ENCODE measurements around the gene CSF1.
A peak's percentile ranks its signal among the peaks of the same experiment; 100 is the strongest.

CSF1 gene

GRCh38 chr1:109931189-109931731 lies 20.6 kb downstream of the CSF1 start:
- H3K4me1 Mint-ChIP-seq: no peaks in the 10 kb centered on the region
- no peaks in the 10 kb centered on the region for H3K9me3 Mint-ChIP-seq
- no peak for DNase-seq (ENCODE audit: low spot score in 2 of 2)
- no peak for ATAC-seq (replicated peaks; ENCODE audit: extremely low read depth, poor library complexity, severe bottlenecking)
- H3K27ac Mint-ChIP-seq (ENCODE audit: low read depth): peak overlapping the region; percentile 29
- peaks cover 14% of the 10 kb centered on the region for H3K36me3 Mint-ChIP-seq (ENCODE audit: insufficient read depth)
- no peak overlapping the region for H3K4me3 Mint-ChIP-seq
- H3K27me3 Mint-ChIP-seq: peaks cover 1% of the 10 kb centered on the region

DNA sequence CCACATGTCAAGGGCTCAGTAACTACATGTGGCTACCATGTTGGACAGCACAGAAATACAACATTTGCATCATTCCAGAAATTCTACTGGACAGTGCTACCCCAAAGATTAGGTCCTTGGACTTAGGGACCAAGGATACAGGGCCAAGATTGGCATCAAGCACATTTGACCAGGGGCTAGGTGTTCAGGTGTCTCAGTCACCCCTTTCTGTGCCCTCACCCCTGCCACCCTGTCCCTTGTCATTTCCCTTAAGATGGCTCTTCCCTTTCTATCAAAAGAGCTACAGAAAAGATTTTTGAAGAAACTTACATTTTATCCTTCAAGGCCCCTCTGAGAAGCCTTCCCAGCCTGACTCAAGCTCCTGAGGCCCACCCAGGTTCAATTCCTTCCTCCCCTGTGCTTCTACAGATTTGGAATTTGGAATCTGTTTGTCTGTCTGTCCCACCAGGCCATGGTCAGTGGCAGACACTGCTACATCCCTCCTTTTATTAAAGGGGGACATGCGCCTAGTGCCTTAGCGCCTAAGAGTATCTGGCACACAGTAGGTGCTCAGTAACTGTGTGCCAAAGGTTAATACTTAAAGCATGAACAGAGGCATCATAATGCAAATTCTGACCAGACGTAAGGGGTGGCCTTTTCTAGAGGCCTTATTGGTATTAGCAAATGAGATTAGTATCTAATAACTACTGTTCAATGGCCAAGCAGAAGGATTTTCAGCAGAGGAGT lies 21.4 kb downstream of the CSF1 start:
- ATAC-seq (replicated peaks; ENCODE audit: extremely low read depth, poor library complexity, severe bottlenecking) (no peak), DNase-seq (ENCODE audit: low spot score in 2 of 2) (no peak)
- Mint-ChIP-seq H3K36me3 (ENCODE audit: insufficient read depth) (peaks cover 10% of the 10 kb centered on the region), H3K9me3 (peaks cover 6% of the 10 kb centered on the region), H3K4me3 (no peak overlapping the region), H3K4me1 (no peaks in the 10 kb centered on the region), H3K27me3 (peaks cover 9% of the 10 kb centered on the region), H3K27ac (ENCODE audit: low read depth) (no peak overlapping the region)

DNA sequence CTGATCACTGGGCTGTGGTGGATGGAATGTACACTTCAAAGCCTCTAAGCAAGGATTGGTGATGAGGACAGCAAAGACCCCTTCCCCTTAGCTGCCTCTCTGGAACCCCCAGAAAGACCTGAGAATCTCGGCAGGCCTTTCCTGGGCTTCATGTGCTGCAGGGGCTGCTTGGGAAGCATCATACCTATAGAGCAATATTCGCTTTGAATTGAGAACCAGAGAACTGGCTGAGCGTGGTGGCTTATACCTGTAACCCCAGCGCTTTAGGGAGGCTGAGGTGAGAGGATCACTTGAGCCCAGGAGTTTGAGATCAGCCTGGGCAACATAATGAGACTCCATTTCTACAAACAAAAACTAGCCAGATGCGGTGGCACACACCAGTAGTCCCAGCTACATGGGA lies 22.0 kb downstream of the CSF1 start:
- no peak for ATAC-seq (replicated peaks; ENCODE audit: extremely low read depth, poor library complexity, severe bottlenecking)
- Mint-ChIP-seq H3K4me1 (no peaks in the 10 kb centered on the region), H3K36me3 (ENCODE audit: insufficient read depth) (peaks cover 7% of the 10 kb centered on the region), H3K27me3 (peaks cover 10% of the 10 kb centered on the region), H3K9me3 (peaks cover 8% of the 10 kb centered on the region), H3K4me3 (no peak overlapping the region), H3K27ac (ENCODE audit: low read depth) (no peak overlapping the region)
- DNase-seq (ENCODE audit: low spot score in 2 of 2): no peak

DNA sequence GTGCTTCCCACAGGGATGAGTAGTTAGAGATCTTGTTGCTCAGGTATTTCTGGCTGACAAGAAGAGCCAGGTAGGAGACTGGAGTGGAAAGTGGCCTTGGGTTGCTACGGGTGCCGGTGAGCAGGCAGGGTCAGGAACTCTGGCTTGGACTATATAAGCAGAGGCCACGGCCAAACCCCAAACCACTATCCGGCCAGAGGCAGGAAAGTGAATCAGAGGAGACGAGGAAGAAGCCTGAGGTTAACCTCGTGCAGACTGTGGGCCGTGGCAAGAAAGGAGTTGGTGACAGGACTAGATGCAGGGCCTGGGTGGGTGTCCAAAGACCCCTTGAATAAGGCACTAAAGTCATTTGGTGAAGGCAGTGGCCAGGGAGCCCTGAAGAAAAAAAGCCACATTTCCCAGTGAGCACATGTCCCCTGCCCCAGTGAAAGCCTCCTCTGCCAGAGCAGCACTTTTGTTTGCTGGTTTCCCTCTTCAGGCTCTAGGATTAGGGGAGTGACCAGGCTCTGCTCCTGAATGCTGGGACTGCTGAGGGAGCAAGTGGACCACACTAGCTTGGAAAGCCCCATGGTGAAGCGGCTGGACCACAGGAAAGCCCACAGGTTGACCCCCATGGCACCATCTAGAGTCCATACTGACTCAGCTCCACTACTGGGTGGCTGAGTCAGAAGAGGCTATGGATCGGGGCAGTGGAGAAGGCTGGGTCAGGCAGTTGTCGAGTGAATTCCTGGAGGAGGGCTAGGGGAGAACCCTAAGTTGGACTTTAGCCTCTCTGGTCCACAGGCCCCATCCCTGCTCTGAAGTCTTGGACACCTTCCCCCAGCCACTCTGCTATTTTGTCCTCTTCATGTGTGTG lies 23.4 kb downstream of the CSF1 start:
- DNase-seq (ENCODE audit: low spot score in 2 of 2) (no peak), ATAC-seq (replicated peaks; ENCODE audit: extremely low read depth, poor library complexity, severe bottlenecking) (no peak)
- Mint-ChIP-seq H3K36me3 (ENCODE audit: insufficient read depth) (peaks cover 3% of the 10 kb centered on the region), H3K9me3 (peaks cover 21% of the 10 kb centered on the region), H3K27ac (ENCODE audit: low read depth) (peak overlapping the region; percentile 56), H3K27me3 (peaks cover 10% of the 10 kb centered on the region), H3K4me3 (no peak overlapping the region), H3K4me1 (no peaks in the 10 kb centered on the region)

DNA sequence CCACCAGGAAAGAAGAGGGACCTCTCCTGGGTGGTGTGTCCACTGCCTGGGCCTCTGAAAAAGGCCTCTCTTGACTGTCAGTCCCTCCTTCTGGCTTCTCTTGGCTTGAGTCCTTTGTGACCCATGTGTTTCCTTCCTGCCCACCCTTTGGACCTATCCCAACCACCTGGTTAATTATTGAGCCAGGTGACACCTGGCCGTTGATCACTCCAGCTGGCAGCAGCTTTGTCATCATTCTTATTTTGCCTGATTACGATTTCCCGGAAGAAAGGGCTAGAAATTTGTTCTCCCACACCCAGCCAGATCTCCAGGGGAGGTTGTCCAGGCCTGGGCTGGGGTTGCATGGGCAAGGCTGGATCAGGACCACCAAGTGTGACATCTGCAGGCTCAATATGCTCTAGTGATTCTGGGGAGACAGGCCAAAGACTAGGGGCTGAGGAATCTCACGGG lies 24.8 kb downstream of the CSF1 start:
- Mint-ChIP-seq H3K36me3 (ENCODE audit: insufficient read depth) (no peaks in the 10 kb centered on the region), H3K27me3 (peaks cover 10% of the 10 kb centered on the region), H3K4me3 (no peak overlapping the region), H3K4me1 (no peaks in the 10 kb centered on the region), H3K9me3 (peaks cover 24% of the 10 kb centered on the region), H3K27ac (ENCODE audit: low read depth) (no peak overlapping the region)
- DNase-seq (ENCODE audit: low spot score in 2 of 2) (no peak), ATAC-seq (replicated peaks; ENCODE audit: extremely low read depth, poor library complexity, severe bottlenecking) (no peak)

- Mint-ChIP-seq H3K27me3 (peaks cover 10% of the 10 kb centered on the region), H3K4me3 (no peak overlapping the region), H3K36me3 (ENCODE audit: insufficient read depth) (no peaks in the 10 kb centered on the region), H3K4me1 (no peaks in the 10 kb centered on the region), H3K9me3 (peaks cover 24% of the 10 kb centered on the region), H3K27ac (ENCODE audit: low read depth) (no peak overlapping the region)
- no peak for ATAC-seq (replicated peaks; ENCODE audit: extremely low read depth, poor library complexity, severe bottlenecking)
- no peak for DNase-seq (ENCODE audit: low spot score in 2 of 2)
Measured at GRCh38 chr1:109937738-109938137, 27.1 kb downstream of the CSF1 start.

- no peaks in the 10 kb centered on the region for H3K4me1 Mint-ChIP-seq
- no peak overlapping the region for H3K27ac Mint-ChIP-seq (ENCODE audit: low read depth)
Measured at GRCh38 chr1:109938556-109938955, 27.9 kb downstream of the CSF1 start.

DNA sequence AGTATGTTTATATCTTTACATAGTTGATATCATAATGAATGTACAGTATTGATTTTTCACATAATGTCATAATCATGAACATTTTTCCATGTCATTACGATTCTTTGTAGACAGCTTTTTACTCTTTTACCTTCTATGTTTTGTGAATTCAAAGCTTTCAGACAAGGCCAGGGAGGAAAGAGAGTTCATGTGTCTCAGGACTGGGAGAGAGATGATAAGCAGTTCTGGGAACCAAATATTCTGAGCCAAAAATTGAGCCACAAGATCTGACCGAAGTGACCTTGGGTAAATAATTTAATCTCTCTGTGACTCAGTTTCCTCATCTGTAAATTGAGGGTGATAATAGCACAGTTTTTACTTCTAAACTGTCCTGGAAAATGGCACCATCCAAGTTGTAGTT lies 31.8 kb downstream of the CSF1 start:
- DNase-seq (ENCODE audit: low spot score in 2 of 2): no peak
- H3K9me3 Mint-ChIP-seq: peaks cover 18% of the 10 kb centered on the region
- no peak for ATAC-seq (replicated peaks; ENCODE audit: extremely low read depth, poor library complexity, severe bottlenecking)
- H3K4me1 Mint-ChIP-seq: peaks cover 6% of the 10 kb centered on the region
- no peak overlapping the region for H3K4me3 Mint-ChIP-seq
- H3K27me3 Mint-ChIP-seq: peaks cover 13% of the 10 kb centered on the region
- H3K27ac Mint-ChIP-seq (ENCODE audit: low read depth): no peak overlapping the region
- no peaks in the 10 kb centered on the region for H3K36me3 Mint-ChIP-seq (ENCODE audit: insufficient read depth)

More at GRCh38 chr1:109938556-109938955, 27.9 kb downstream of the CSF1 start:
- Mint-ChIP-seq H3K4me3 (no peak overlapping the region), H3K27me3 (peaks cover 10% of the 10 kb centered on the region), H3K36me3 (ENCODE audit: insufficient read depth) (no peaks in the 10 kb centered on the region), H3K9me3 (peaks cover 24% of the 10 kb centered on the region)
- ATAC-seq (replicated peaks; ENCODE audit: extremely low read depth, poor library complexity, severe bottlenecking) (no peak), DNase-seq (ENCODE audit: low spot score in 2 of 2) (no peak)

DNA sequence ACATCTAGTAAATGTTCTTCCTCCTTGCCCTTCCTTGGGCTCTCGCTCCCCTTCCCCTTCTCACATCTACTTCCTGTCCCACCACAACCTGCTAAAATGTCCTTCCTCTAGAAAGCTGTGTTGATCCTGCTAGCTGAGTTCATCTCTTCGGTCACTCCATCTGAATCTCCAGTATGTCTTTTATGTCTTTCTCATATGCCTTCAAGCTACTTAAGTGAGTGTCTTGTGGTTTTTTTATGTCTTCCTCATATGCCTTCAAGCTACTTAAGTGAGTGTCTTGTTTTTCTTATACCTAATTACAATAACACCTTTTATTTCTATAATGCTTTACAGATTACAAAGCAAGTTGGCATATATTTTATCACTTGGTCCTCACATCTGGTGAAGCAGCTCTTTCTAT lies 33.9 kb downstream of the CSF1 start:
- no peak for DNase-seq (ENCODE audit: low spot score in 2 of 2)
- Mint-ChIP-seq H3K27ac (ENCODE audit: low read depth) (no peak overlapping the region), H3K36me3 (ENCODE audit: insufficient read depth) (no peaks in the 10 kb centered on the region)

GRCh38 chr1:109946511-109946910 lies 35.9 kb downstream of the CSF1 start:
- Mint-ChIP-seq H3K4me3 (no peak overlapping the region), H3K9me3 (no peaks in the 10 kb centered on the region), H3K27me3 (peaks cover 13% of the 10 kb centered on the region), H3K27ac (ENCODE audit: low read depth) (no peak overlapping the region), H3K36me3 (ENCODE audit: insufficient read depth) (no peaks in the 10 kb centered on the region), H3K4me1 (peaks cover 6% of the 10 kb centered on the region)
- ATAC-seq (replicated peaks; ENCODE audit: extremely low read depth, poor library complexity, severe bottlenecking) (no peak), DNase-seq (ENCODE audit: low spot score in 2 of 2) (no peak)

More for the DNA sequence above, 33.9 kb downstream of the CSF1 start:
- no peak for ATAC-seq (replicated peaks; ENCODE audit: extremely low read depth, poor library complexity, severe bottlenecking)
- no peaks in the 10 kb centered on the region for H3K9me3 Mint-ChIP-seq
- peaks cover 6% of the 10 kb centered on the region for H3K4me1 Mint-ChIP-seq
- peaks cover 13% of the 10 kb centered on the region for H3K27me3 Mint-ChIP-seq
- no peak overlapping the region for H3K4me3 Mint-ChIP-seq

DNA sequence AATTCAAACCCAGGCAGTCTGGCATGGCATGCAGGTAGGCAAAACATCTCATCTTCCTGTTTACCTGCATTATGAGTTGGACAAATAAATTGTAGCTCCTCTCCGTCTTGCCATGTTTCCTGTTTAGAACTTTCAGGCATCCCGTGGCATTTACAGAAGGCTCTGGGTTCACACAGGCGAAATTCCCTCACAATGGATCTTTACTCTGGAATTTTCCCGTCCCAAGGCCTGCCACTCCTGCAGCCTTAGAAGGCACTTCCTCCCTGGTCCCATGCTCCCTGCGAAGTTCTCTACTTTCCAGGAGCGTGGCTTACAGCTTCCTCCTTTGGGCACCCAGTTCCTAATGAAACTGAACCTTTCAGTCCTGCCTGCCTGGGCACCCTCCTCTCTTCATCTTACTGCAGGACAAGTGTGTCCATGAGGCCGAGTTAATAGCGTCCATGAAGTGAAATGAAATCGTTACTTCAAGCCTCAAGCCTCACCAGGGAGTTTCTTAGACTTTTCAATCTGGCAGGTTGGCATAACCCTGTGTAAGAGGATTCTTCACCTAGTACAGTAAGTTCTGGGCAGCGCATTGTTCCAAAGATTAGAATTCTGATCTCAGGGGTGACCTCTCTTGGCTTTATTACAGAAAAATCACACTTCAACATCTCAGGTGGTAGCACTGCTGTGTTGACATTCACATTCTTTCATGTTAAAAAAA lies 37.1 kb downstream of the CSF1 start:
- Mint-ChIP-seq H3K4me3 (no peak overlapping the region), H3K4me1 (peaks cover 6% of the 10 kb centered on the region), H3K9me3 (no peaks in the 10 kb centered on the region), H3K27ac (ENCODE audit: low read depth) (no peak overlapping the region), H3K27me3 (peaks cover 13% of the 10 kb centered on the region), H3K36me3 (ENCODE audit: insufficient read depth) (no peaks in the 10 kb centered on the region)
- DNase-seq (ENCODE audit: low spot score in 2 of 2) (no peak), ATAC-seq (replicated peaks; ENCODE audit: extremely low read depth, poor library complexity, severe bottlenecking) (no peak)

DNA sequence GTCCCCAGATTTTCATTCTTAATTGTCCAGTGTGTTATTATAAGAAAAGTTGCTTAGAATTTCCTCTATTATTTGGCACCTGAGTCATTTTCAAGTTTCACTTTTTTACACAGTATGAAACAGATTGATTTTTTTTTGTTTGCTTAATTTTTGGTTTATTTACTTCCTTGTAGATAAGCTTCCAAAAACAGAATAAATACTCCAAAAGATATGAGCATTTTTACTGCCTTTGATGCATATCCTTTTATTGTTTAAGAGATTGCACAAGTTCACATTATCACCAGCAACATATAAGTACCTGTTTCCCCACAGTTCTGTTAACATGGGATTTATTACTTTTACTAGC lies 37.6 kb downstream of the CSF1 start:
- Mint-ChIP-seq H3K36me3 (ENCODE audit: insufficient read depth) (no peaks in the 10 kb centered on the region), H3K27ac (ENCODE audit: low read depth) (no peak overlapping the region), H3K4me1 (peaks cover 6% of the 10 kb centered on the region), H3K4me3 (no peak overlapping the region), H3K9me3 (no peaks in the 10 kb centered on the region), H3K27me3 (peaks cover 13% of the 10 kb centered on the region)
- DNase-seq (ENCODE audit: low spot score in 2 of 2): no peak
- no peak for ATAC-seq (replicated peaks; ENCODE audit: extremely low read depth, poor library complexity, severe bottlenecking)

All from central memory CD8-positive, alpha-beta T cell (primary cell).